Hepatocyte (in vitro differentiated cells): ENCODE measurements around the gene ABCA13.

Source experiments
- CTCF ChIP-seq: fragments of 200-600 bp; sonication (generic); IDR thresholded peaks from 2 replicates; pipeline ENCODE4 v1.5.1; 2016; ENCODE audit warnings: antibody characterized with exemption, mild to moderate bottlenecking; ENCODE audit not compliant: poor library complexity
- EZH2 ChIP-seq: fragments of 200-600 bp; sonication (generic); IDR thresholded peaks from 2 replicates; pipeline ENCODE4 v1.6.1; 2016; ENCODE audit warnings: antibody characterized with exemption, mild to moderate bottlenecking, borderline replicate concordance

GRCh38 chr7:48389977-48390376 lies 218.7 kb downstream of the ABCA13 start:
- TF ChIP-seq CTCF (no peak), EZH2 (no peak)
